D721Med (cell line): ENCODE results near the gene SNX14.
"Not testable (repeated sequence)": the region's sequence is repeated elsewhere in the genome, so short reads cannot be mapped to it uniquely, and the experiment has no call there.

ENCODE experiments used
- DNase-seq: peaks from one replicate; pipeline ENCODE4 v3.0.0; 2011; ENCODE audit warnings: low spot score; ENCODE audit not compliant: insufficient read length
- FAIRE-seq: peaks from 2 replicates; lab custom pipeline; 2011; peaks lifted over from hg19 to GRCh38; lab: Jason Lieb, UNC
- TF ChIP-seq, protein P1 (sequence below): IDR thresholded peaks from 2 replicates; pipeline ENCODE4 v1.5.1; 2012; ENCODE audit warnings: mild to moderate bottlenecking, control low read depth; ENCODE audit not compliant: insufficient read depth; ENCODE audit errors: missing control alignments

SNX14 gene

GRCh38 chr6:85585741-85586140 is 7.9 kb downstream of the SNX14 start:
- no peak for DNase-seq
- FAIRE-seq, result no peak
- TF ChIP-seq, protein P1, sequence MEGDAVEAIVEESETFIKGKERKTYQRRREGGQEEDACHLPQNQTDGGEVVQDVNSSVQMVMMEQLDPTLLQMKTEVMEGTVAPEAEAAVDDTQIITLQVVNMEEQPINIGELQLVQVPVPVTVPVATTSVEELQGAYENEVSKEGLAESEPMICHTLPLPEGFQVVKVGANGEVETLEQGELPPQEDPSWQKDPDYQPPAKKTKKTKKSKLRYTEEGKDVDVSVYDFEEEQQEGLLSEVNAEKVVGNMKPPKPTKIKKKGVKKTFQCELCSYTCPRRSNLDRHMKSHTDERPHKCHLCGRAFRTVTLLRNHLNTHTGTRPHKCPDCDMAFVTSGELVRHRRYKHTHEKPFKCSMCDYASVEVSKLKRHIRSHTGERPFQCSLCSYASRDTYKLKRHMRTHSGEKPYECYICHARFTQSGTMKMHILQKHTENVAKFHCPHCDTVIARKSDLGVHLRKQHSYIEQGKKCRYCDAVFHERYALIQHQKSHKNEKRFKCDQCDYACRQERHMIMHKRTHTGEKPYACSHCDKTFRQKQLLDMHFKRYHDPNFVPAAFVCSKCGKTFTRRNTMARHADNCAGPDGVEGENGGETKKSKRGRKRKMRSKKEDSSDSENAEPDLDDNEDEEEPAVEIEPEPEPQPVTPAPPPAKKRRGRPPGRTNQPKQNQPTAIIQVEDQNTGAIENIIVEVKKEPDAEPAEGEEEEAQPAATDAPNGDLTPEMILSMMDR, result no peak

GRCh38 chr6:85582832-85583231 is 10.8 kb downstream of the SNX14 start:
- not testable (repeated sequence) for FAIRE-seq, DNase-seq

DNA sequence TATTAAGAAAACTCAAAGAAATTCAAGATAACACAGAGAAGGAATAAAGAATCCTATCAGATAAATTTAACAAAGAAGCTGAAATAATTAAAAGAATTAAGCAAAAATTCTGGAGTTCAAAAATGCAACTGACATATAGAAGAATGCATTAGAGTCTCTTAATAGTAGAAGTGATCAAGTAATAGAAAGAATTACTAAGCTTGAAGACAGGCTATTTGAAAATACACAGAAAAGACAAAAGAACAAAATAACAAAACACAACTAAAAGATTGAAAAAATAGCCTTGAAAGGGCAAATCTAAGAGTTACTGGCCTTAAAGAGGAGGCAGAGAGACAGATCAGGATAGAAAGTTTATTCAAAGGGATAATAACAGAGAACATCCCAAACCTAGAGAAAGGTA is 12.1 kb downstream of the SNX14 start:
- DNase-seq, result no peak
- TF ChIP-seq, protein P1, result no peak
- FAIRE-seq, result no peak

GRCh38 chr6:85580878-85581267 is 12.8 kb downstream of the SNX14 start:
- FAIRE-seq (no peak), DNase-seq (no peak)
- TF ChIP-seq, protein P1, result no peak

DNA sequence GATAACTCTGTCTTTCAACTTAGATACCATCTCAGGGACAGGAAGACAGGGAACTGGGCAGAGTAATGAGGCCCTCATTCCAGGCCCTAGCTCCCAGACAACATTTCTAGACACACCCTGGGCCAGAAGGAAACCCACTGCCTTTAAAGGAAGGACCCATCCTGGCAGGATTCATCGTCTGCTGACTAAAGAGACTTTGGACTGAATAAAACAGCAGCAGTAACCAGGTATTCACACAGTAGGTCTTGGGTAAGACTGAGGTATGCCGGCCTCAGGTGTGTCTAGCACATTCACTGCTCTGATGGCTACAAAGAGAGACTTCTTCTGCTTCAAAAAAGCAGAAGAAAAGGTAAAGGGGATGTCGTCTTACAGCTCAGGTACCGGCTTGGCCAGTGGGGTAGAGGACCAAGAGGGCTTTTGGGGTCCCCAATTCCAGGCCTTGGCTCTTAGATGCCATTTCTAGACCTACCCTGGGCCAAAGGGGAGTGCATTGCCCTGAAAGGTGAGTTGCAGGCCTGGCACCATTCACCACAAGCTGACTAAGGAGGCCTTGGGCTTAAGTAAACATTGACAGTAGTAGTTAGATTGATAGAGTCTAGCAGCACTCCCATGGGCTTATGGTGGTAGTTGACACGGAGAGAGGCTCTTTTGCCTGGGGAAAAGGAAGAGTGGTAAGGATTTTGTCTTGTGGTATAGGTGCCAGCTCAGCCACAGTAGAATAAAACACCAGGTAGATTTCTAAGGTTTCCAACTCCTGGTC is 13.4 kb downstream of the SNX14 start:
- FAIRE-seq (no peak), DNase-seq (no peak)
- TF ChIP-seq, protein P1, result no peak

DNA sequence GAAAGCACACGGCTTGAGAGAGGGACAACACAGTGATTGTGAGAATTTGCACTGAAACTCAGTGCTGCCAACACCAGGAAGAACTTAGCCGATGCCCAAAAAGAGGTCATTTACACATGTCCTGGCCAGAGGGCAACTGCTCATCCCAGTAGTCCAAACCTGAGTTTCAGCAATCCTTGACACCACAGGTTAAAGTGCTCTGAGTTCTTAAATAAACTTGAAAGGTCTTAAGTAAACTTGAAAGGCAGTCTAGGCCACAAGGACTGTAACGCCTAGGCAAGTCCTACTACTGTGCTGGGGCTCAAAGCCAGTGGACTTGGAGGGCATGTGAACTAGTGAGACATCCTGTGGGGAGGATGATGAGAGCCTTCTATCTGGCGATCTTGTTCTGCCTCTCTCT is 14.1 kb downstream of the SNX14 start:
- no peak for FAIRE-seq
- DNase-seq, result no peak
- TF ChIP-seq, protein P1, result no peak

DNA sequence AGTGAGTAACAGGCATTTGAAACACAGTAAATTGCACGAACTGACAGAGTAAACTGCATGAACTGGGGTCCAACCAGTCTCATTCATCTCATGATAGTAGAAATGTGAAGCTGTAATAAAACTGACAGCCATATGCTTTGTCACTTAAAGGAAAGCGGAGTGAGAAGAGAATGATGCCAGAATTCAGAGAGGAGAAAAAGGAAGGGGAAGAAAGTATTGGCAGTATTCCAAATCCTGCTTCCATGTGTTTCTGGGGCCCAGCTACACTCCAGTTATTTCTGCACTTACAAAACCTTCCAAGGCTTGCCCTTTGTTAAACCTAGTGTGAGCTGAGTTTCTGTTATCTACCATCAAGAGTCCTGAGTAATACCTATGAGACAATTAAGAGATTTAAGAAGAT is 17.2 kb downstream of the SNX14 start:
- DNase-seq (no peak), FAIRE-seq (no peak)
- TF ChIP-seq, protein P1, result no peak
